NCI-H2081 (cell line): ENCODE results near the gene CLSTN1.

ENCODE experiments used
- DNase-seq, 2 experiments: peaks; one replicate each; lab custom pipeline; 2025; lab: John Stamatoyannopoulos, UW

CLSTN1 gene

GRCh38 chr1:9680828-9681227, 142.9 kb downstream of the CLSTN1 start:
- DNase-seq = no peak

DNA sequence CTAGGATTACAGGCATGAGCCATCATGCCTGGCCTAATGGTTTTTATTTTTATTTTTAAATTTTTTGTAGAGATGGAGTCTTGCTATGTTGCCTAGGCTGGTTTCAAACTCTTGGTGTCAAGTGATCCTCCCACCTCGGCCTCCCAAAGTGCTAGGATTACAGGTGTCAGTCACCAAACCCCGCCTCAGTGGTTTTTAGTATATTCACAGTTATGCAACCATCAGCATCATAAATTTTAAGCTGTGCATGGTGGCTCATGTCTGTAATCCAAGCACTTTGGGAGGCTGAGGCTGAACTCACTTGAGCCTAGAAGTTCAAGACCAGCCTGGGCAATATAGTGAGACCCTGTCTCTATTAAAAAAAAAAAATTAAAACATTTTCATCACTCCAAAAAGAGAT, 143.7 kb downstream of the CLSTN1 start:
- no peak for DNase-seq
